Uterus (tissue), 4 donors: ENCODE results near the gene PRODH2. TPM values are rescaled to one million over a fixed set of nuclear protein-coding genes. Genes with fewer than 3 reads are reported as not detected.
A peak's percentile ranks its signal among the peaks of the same experiment; 100 is the strongest.

Experiments used
- DNase-seq, 2 donors: peaks; one replicate each; pipeline ENCODE4 v3.0.0-alpha.2; 2019 to 2020
- H3K27ac ChIP-seq, 2 donors: fragments of 200-600 bp; sonication (generic); 1 replicate in 1 of 2; 2 replicates in 1 of 2; pipeline ENCODE4 v1.5.1; 2016 to 2018
- H3K27me3 ChIP-seq, 2 donors: fragments of 200-600 bp; sonication (generic); one replicate each; pipeline ENCODE4 v1.5.1; 2018 to 2019; ENCODE audit warnings: control low read depth in 1 of 2
- H3K36me3 ChIP-seq, 2 donors: fragments of 200-600 bp; sonication (generic); one replicate each; pipeline ENCODE4 v1.5.1; 2019; ENCODE audit warnings: control low read depth in 1 of 2
- H3K4me1 ChIP-seq, 2 donors: fragments of 200-600 bp; sonication (generic); one replicate each; pipeline ENCODE4 v1.5.1; 2018 to 2019; ENCODE audit warnings: control low read depth in 1 of 2
- H3K4me3 ChIP-seq, 2 donors: fragments of 200-600 bp; sonication (generic); 1 replicate in 1 of 2; 2 replicates in 1 of 2; pipeline ENCODE4 v1.5.1; 2018 to 2019; ENCODE audit warnings: mild to moderate bottlenecking in 1 of 2
- H3K9me3 ChIP-seq, 2 donors: fragments of 200-600 bp; sonication (generic); one replicate each; pipeline ENCODE4 v1.5.1; 2019; ENCODE audit warnings: control low read depth in 1 of 2
- POLR2A ChIP-seq, 2 donors: fragments of 450-650 bp; IDR thresholded peaks; one replicate each; pipeline ENCODE4 v1.6.1; 2016; ENCODE audit warnings: antibody characterized with exemption in 2 of 2, mild to moderate bottlenecking in 1 of 2, moderate library complexity in 1 of 2
- intact Hi-C: fragments of 100-400 bp; cut with DNase I; formaldehyde crosslinking; loops from one replicate; pipeline ENCODE4 v1.15.1; 2023; ENCODE audit warnings: low total_unique reads
- total RNA-seq, 4 donors: library from RNA; depleted of rRNA in 3 of 4; stranded (reverse); fragments of >200 nt in 3 of 4; gene quantifications; one replicate each; pipeline versions ENCODE4 v1.1.0 to v1.2.4, GENCODE V29; 2014 to 2023
- TF ChIP-seq, protein P1 (sequence below), 4 experiments: fragments of 200-600 bp in 2 of 4; fragments of 450-650 bp in 2 of 4; sonication (generic) in 2 of 4; IDR thresholded peaks; one replicate each; pipeline ENCODE4 v1.5.1; 2016 to 2019; ENCODE audit warnings: antibody characterized with exemption in 4 of 4, mild to moderate bottlenecking in 2 of 4, moderate library complexity in 1 of 4
- donor health status: DM: yes; HTN: yes; CAD: no.

Gene PRODH2
- total RNA-seq, 4 donors from 2014 or later: not detected

DNA sequence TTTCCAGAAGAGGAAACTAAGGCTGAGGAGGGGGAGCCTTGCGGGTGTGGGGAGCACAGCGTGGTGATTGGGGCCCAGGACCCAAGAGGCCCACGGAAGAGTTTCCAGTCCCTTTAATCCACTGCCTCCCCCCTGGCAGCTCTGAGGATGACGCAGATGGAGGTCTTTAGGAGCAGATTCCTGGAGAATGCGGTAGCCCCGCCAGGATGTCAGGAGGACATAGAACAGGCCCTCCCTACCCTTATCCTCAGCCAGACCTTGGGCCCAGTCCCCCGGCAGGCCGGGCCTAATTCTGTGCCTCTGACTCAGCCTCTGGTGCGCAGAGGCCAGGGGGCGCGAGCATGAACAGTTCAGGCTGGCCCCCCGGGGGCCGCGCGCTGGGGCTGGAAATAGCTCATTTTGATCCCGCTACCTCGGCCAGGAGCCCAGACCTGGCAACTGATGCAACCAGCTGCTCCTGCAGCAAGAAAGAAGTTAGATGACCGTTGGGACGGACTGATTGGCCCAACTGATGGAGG is 55.4 kb downstream of the PRODH2 start:
- intact Hi-C loops: no loop called here
- H3K27me3 ChIP-seq: no peaks in the 10 kb centered on the region
- H3K4me1 ChIP-seq: peaks cover 0 to 17% of the 10 kb centered on the region in 2 donors
- peak overlapping the region; percentile 94 to 96 for H3K4me3 ChIP-seq
- peak; percentile 97 to 98 for DNase-seq
- H3K9me3 ChIP-seq: no peaks in the 10 kb centered on the region
- no peaks in the 10 kb centered on the region for H3K36me3 ChIP-seq
- TF ChIP-seq, protein P1, sequence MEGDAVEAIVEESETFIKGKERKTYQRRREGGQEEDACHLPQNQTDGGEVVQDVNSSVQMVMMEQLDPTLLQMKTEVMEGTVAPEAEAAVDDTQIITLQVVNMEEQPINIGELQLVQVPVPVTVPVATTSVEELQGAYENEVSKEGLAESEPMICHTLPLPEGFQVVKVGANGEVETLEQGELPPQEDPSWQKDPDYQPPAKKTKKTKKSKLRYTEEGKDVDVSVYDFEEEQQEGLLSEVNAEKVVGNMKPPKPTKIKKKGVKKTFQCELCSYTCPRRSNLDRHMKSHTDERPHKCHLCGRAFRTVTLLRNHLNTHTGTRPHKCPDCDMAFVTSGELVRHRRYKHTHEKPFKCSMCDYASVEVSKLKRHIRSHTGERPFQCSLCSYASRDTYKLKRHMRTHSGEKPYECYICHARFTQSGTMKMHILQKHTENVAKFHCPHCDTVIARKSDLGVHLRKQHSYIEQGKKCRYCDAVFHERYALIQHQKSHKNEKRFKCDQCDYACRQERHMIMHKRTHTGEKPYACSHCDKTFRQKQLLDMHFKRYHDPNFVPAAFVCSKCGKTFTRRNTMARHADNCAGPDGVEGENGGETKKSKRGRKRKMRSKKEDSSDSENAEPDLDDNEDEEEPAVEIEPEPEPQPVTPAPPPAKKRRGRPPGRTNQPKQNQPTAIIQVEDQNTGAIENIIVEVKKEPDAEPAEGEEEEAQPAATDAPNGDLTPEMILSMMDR (IDR thresholded peaks at IDR 0.05): peak in 2 of 4 experiments; percentile 8 to 16
- TF ChIP-seq POLR2A (IDR thresholded peaks at IDR 0.05): peak; percentile 15 to 72
- peak overlapping the region; percentile 98 to 99 for H3K27ac ChIP-seq

GRCh38 chr19:35756377-35757230 is 56.0 kb downstream of the PRODH2 start, which contains the start of gene HSPB6:
Gene HSPB6 (minus strand): TSS chr19:35757029. CDS start chr19:35757008, 21 bp downstream.
- Histone ChIP-seq H3K4me1 (peaks cover 0 to 17% of the 10 kb centered on the region in 2 donors), H3K27ac (peak within 1 kb of the TSS; percentile 98 to 99), H3K9me3 (no peaks in the 10 kb centered on the region), H3K27me3 (no peaks in the 10 kb centered on the region), H3K36me3 (no peaks in the 10 kb centered on the region), H3K4me3 (peak within 1 kb of the TSS; percentile 94 to 96)
- TF ChIP-seq, protein P1 (IDR thresholded peaks at IDR 0.05): no peak
- TF ChIP-seq POLR2A (IDR thresholded peaks at IDR 0.05): peak; percentile 22 to 79
- DNase-seq: peak; percentile 82 to 91
- intact Hi-C loops: no loop called here

GRCh38 chr19:35755550-35756376 is 56.9 kb downstream of the PRODH2 start:
- Histone ChIP-seq H3K4me1 (peaks cover 0 to 17% of the 10 kb centered on the region in 2 donors), H3K4me3 (peak overlapping the region; percentile 94 to 96), H3K27ac (peak overlapping the region; percentile 98 to 99), H3K9me3 (no peaks in the 10 kb centered on the region), H3K27me3 (no peaks in the 10 kb centered on the region), H3K36me3 (no peaks in the 10 kb centered on the region)
- TF ChIP-seq, protein P1 (IDR thresholded peaks at IDR 0.05): peak in 1 of 4 experiments; percentile 5
- peak in 1 of 2 donors; percentile 66 for TF ChIP-seq POLR2A (IDR thresholded peaks at IDR 0.05)
- DNase-seq: peak; percentile 90 to 97
- intact Hi-C loops: no loop called here

DNA sequence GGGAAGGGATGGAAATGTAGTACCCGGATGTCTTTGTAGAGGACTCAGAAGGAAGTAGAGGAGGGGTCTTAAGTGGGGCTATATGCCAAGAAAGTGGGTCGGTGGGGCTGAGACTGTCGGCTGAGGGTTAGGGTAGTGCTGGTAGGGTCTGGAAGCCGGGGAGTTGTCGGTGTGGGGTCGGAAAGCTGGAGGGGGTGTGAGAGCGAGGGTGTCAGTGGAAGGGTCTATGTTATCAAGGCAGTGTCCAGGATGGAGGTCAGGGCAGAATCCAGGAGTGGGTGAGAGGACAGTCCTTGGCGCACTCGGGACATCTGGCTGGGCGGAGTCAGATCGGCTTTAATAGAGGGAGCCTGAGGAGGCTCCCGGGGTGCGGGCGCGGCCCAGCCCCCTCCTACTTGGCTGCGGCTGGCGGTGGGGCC is 57.5 kb downstream of the PRODH2 start:
- intact Hi-C loops: no loop called here
- Histone ChIP-seq H3K36me3 (no peaks in the 10 kb centered on the region), H3K9me3 (no peaks in the 10 kb centered on the region), H3K4me1 (peaks cover 0 to 20% of the 10 kb centered on the region in 2 donors), H3K27ac (peak overlapping the region; percentile 98 to 99), H3K27me3 (no peaks in the 10 kb centered on the region), H3K4me3 (peak overlapping the region; percentile 94 to 96)
- TF ChIP-seq POLR2A (IDR thresholded peaks at IDR 0.05): no peak
- TF ChIP-seq, protein P1 (IDR thresholded peaks at IDR 0.05): no peak
- no peak for DNase-seq
